Activated naive CD4-positive, alpha-beta T cell treated with anti-CD3 and anti-CD28 coated beads, Interleukin-2, amount 50 U/mL, for 24 hours (primary cell): ENCODE data around the gene ABCA13.

Experiments used
- H3K27ac Mint-ChIP-seq: one replicate; pipeline ENCODE4 v1.8.0; 2021; ENCODE audit warnings: mild to moderate bottlenecking, mixed read lengths
- H3K27me3 Mint-ChIP-seq: one replicate; pipeline ENCODE4 v1.8.0; 2021; ENCODE audit warnings: mixed read lengths
- H3K36me3 Mint-ChIP-seq: one replicate; pipeline ENCODE4 v1.8.0; 2021; ENCODE audit warnings: mixed read lengths
- H3K4me1 Mint-ChIP-seq: one replicate; pipeline ENCODE4 v1.8.0; 2021; ENCODE audit warnings: mixed read lengths
- H3K4me3 Mint-ChIP-seq: one replicate; pipeline ENCODE4 v1.8.0; 2021; ENCODE audit warnings: mild to moderate bottlenecking, mixed read lengths
- H3K9me3 Mint-ChIP-seq: one replicate; pipeline ENCODE4 v1.8.0; 2021; ENCODE audit warnings: mixed read lengths

The ABCA13 gene

DNA sequence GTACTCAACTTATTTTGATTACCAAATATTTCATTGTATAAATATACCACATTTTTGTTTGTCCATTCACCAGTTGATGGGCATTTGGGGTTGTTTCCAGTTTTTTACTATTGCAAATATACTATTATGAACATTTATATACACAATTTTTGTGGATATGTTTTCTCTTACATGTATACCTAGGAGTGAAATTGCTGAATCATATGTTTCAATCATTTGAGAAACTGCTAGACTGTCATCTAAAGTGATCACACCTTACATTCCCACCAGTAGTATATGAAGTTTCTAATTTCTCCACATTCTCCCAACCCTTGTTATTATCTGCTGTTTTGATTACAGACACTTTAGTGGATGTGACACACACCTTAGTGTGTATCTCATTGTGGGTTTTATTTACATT lies 257.9 kb downstream of the ABCA13 start:
- Mint-ChIP-seq H3K27ac (no peak overlapping the region), H3K9me3 (no peaks in the 10 kb centered on the region), H3K4me3 (no peak overlapping the region), H3K36me3 (no peaks in the 10 kb centered on the region), H3K27me3 (no peaks in the 10 kb centered on the region), H3K4me1 (no peaks in the 10 kb centered on the region)

DNA sequence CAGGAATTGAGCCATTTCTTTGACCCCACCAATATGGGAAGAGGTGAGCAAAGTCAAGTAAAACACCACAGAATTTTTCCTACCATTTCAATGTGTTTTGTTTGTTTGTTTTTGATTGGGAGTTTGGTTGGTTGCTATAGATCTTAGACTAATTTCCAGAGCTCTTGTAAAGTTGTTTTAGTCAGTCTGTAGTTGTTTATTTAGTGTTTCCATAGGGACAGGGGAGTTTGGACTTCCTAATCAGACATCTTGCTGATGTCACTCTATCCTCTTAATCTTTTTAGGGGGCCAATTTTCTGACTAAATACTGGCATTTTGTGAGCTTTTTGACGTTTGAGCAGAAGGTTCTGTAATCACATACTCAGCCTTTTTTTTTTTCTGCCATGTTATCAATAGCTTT lies 266.9 kb downstream of the ABCA13 start:
- Mint-ChIP-seq H3K4me3 (no peak overlapping the region), H3K36me3 (no peaks in the 10 kb centered on the region), H3K27ac (no peak overlapping the region), H3K9me3 (peaks cover 6% of the 10 kb centered on the region), H3K27me3 (peaks cover 2% of the 10 kb centered on the region), H3K4me1 (no peaks in the 10 kb centered on the region)

GRCh38 chr7:48441848-48442492 lies 270.7 kb downstream of the ABCA13 start:
- H3K27me3 Mint-ChIP-seq, result peaks cover 2% of the 10 kb centered on the region
- H3K4me1 Mint-ChIP-seq, result peaks cover 4% of the 10 kb centered on the region
- peaks cover 11% of the 10 kb centered on the region for H3K9me3 Mint-ChIP-seq
- H3K4me3 Mint-ChIP-seq, result no peak overlapping the region
- no peak overlapping the region for H3K27ac Mint-ChIP-seq
- no peaks in the 10 kb centered on the region for H3K36me3 Mint-ChIP-seq

DNA sequence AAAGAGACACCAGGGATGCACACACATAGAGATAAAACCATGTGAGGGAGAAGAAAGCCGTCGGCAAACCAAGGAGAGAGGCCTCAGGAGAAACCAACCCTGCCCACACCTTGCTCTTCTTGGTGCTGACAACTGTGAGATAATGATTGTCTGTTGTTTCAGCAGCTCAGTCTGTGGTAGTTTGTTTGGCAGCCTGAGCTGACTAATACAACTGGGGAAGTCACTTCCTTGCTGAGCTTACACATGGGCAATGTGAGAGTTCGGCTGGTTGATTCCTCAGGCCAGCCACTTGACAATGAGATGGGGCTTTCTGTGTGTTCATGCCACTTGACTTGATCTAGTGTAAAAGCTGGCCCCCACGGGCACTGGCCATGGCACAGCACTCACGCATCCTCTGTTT lies 271.8 kb downstream of the ABCA13 start:
- H3K27me3 Mint-ChIP-seq, result peaks cover 2% of the 10 kb centered on the region
- no peak overlapping the region for H3K4me3 Mint-ChIP-seq
- H3K27ac Mint-ChIP-seq, result no peak overlapping the region
- peaks cover 9% of the 10 kb centered on the region for H3K9me3 Mint-ChIP-seq
- peaks cover 4% of the 10 kb centered on the region for H3K4me1 Mint-ChIP-seq
- H3K36me3 Mint-ChIP-seq, result no peaks in the 10 kb centered on the region

- Mint-ChIP-seq H3K4me1 (peaks cover 4% of the 10 kb centered on the region), H3K36me3 (no peaks in the 10 kb centered on the region), H3K27ac (no peak overlapping the region)
Measured at GRCh38 chr7:48446721-48447120, 275.5 kb downstream of the ABCA13 start.

DNA sequence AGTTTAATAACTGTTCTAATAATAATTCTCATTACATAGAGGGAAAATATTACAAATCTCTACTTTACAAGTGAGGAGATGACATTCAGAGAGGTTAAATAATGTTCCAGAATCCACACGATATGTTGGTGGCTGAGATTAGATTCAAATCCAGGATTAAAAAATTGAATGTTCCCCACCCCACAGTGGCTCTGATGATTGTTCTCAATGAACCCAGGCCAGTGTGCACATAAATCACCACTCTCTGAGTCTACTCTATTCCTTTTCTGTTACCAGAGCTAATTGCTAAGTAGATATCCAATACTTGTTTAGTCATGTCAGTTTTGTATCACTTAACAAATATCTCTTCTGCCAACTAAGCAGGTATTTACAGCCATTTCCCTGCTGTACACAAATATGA lies 281.0 kb downstream of the ABCA13 start:
- H3K9me3 Mint-ChIP-seq, result no peaks in the 10 kb centered on the region
- peaks cover 3% of the 10 kb centered on the region for H3K27me3 Mint-ChIP-seq
- no peak overlapping the region for H3K27ac Mint-ChIP-seq
- H3K36me3 Mint-ChIP-seq, result no peaks in the 10 kb centered on the region
- no peaks in the 10 kb centered on the region for H3K4me1 Mint-ChIP-seq
- no peak overlapping the region for H3K4me3 Mint-ChIP-seq

More at GRCh38 chr7:48446721-48447120, 275.5 kb downstream of the ABCA13 start:
- H3K9me3 Mint-ChIP-seq, result peaks cover 9% of the 10 kb centered on the region
- no peak overlapping the region for H3K4me3 Mint-ChIP-seq
- peaks cover 3% of the 10 kb centered on the region for H3K27me3 Mint-ChIP-seq

DNA sequence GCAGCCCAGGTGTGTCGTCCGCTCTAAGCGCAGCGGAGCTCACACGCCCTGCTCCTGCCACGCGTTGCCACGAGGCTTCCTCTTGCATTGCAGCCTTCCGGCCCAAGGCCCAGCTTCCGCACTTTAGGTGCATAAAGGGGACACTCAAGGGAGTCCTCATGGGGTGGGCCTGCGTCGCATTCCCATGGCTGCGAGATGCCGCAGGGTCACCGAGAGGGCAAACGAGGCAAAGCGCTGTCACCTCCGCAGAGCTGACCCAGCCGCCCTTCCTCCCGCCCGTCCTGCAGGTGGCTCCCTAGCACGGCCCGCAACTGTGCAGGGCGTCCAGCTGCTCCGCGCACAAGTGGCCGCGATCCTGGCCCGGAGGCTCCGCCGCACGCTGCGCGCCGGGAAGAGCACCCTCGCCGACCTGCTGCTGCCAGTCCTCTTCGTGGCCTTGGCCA lies 283.5 kb downstream of the ABCA13 start:
- H3K4me1 Mint-ChIP-seq, result no peaks in the 10 kb centered on the region
- H3K9me3 Mint-ChIP-seq, result no peaks in the 10 kb centered on the region
- no peak overlapping the region for H3K4me3 Mint-ChIP-seq
- H3K27me3 Mint-ChIP-seq, result peaks cover 4% of the 10 kb centered on the region
- H3K36me3 Mint-ChIP-seq, result no peaks in the 10 kb centered on the region
- no peak overlapping the region for H3K27ac Mint-ChIP-seq

- H3K36me3 Mint-ChIP-seq, result no peaks in the 10 kb centered on the region
- H3K4me3 Mint-ChIP-seq, result no peak overlapping the region
- H3K27ac Mint-ChIP-seq, result no peak overlapping the region
- H3K4me1 Mint-ChIP-seq, result no peaks in the 10 kb centered on the region
- peaks cover 3% of the 10 kb centered on the region for H3K27me3 Mint-ChIP-seq
- H3K9me3 Mint-ChIP-seq, result no peaks in the 10 kb centered on the region
Measured at GRCh38 chr7:48455363-48455762, 284.1 kb downstream of the ABCA13 start.

DNA sequence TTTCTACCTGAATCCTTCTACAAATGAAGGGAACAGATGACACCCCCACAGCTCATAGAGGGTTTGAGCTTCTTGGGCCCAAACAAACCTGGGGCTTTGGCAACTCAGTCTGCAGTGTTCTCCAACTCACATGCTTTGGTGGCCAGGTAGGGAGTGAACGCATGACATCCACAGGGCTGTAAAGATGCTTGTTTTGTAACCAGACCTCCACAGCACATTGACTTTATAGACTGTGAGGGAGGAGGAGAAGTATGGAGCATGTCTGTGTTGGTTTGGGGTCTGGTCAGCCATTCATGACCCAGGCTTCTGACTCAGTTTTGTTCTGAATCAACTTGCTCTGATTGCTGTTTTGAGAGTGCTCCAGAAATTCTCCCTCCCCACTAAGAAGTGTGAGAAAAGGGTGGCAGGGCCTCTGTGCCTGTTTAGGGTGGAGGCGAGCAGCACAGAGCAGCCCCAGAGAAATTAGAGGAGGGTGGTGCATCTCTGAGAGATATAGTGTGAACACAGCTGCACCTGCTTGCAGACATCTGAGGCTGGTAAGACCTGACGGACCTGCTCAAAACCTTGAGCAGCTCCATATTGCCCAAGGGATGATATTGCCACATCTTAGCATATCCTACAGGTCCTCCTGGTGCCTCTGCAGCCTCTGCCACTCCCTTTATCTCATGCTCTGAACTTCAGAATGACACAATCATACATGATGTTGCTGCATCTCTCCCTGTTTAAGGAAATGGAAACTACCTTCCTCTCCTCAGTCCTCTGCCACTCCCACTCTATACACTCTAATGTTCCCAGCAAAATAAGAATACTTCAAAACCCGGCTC lies 287.7 kb downstream of the ABCA13 start:
- Mint-ChIP-seq H3K27ac (no peak overlapping the region), H3K4me3 (no peak overlapping the region), H3K27me3 (peaks cover 2% of the 10 kb centered on the region), H3K4me1 (no peaks in the 10 kb centered on the region), H3K9me3 (no peaks in the 10 kb centered on the region), H3K36me3 (no peaks in the 10 kb centered on the region)

DNA sequence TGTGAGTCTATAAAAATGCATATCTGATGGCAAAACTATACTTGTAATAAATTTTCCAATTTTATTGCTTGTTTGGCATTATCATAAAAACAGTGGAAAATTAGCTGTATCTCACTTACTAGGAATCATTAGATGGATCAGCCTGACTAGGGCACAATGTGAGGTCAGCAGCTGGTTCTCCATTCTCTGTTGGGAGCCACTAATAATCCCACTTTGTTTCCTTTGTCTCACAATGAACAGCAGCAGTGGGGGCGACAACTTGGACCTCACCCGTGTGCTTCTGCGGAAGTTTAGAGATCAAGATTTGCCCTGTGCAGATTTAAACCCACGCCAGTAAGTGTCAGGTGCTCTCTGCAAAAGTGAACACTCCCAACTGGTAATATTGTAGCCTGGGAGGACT lies 295.5 kb downstream of the ABCA13 start:
- Mint-ChIP-seq H3K27ac (no peak overlapping the region), H3K27me3 (no peaks in the 10 kb centered on the region), H3K4me1 (no peaks in the 10 kb centered on the region), H3K36me3 (no peaks in the 10 kb centered on the region), H3K4me3 (no peak overlapping the region), H3K9me3 (peaks cover 4% of the 10 kb centered on the region)

DNA sequence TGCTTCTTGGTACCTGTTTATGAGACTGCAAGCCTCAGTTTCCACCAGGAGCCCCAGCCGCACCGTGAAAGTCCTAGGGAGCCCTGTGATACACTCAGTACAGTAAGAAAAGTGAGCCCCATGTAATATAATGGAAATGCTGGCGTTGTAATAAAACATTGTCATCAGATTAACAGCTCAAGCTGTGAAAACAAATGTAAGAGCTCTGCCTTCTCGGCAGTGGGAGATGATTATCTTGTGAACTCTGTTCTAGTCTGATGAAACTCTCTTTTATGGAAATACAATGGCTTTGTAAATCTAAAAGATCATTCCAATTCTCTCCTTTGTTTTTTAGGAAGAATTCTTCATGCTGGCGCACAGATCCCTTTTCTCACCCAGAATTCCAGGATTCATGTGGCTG lies 299.9 kb downstream of the ABCA13 start:
- no peaks in the 10 kb centered on the region for H3K36me3 Mint-ChIP-seq
- no peaks in the 10 kb centered on the region for H3K4me1 Mint-ChIP-seq
- H3K27me3 Mint-ChIP-seq, result no peaks in the 10 kb centered on the region
- no peak overlapping the region for H3K27ac Mint-ChIP-seq
- H3K9me3 Mint-ChIP-seq, result peaks cover 4% of the 10 kb centered on the region
- no peak overlapping the region for H3K4me3 Mint-ChIP-seq

DNA sequence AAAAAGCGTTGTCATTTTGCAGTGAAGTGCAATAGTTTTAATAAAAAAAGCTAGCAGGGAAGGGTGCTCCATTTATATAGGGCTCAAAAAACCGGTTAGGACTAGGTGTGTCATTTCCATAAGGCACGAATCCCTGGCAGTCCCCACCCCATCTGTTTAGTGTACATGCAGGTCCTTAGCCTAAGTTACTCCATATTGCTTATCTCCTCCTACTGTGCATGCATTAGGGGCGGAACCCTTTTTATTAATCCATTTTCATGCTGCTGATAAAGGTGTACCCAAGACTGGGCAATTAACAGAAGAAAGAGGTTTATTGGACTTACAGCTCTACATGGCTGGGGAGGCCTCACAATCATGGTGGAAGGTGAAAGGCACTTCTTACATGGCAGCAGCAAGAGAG lies 301.4 kb downstream of the ABCA13 start:
- no peak overlapping the region for H3K4me3 Mint-ChIP-seq
- H3K27ac Mint-ChIP-seq, result no peak overlapping the region
- H3K27me3 Mint-ChIP-seq, result no peaks in the 10 kb centered on the region
- H3K36me3 Mint-ChIP-seq, result no peaks in the 10 kb centered on the region
- H3K4me1 Mint-ChIP-seq, result no peaks in the 10 kb centered on the region
- peaks cover 4% of the 10 kb centered on the region for H3K9me3 Mint-ChIP-seq

DNA sequence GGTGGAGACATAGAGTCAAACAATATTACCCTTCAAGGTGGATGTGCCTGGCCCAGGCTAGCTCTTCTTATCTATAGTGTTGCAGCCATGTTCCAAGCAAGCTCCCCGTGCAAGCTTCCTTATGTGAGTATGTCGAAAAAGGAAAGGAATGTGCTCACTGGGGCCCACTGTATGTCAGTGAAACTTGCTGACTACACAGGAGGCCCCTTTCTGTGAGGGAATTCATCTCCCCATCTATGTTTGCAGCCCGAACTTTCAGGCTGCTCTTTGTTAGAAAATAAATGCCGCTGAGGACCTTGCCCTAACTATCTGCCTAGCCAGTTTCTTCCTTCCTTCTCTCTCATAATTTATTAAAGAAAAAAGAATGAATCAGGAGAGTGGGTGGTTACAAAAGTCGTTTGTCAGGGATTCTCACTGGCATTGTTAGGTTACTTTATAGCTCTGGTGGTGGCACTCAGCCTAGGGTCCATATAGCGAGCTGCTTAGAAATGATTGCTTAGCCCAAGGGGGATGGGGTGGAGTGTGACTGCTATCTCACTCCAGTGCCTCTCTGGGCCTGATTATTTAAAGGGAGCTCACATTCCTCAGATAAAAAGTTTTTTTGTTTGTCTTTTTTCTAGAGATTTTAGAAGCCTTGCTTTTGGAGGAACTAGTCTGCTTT lies 302.1 kb downstream of the ABCA13 start:
- no peak overlapping the region for H3K27ac Mint-ChIP-seq
- no peaks in the 10 kb centered on the region for H3K27me3 Mint-ChIP-seq
- no peaks in the 10 kb centered on the region for H3K4me1 Mint-ChIP-seq
- H3K9me3 Mint-ChIP-seq, result peaks cover 5% of the 10 kb centered on the region
- no peaks in the 10 kb centered on the region for H3K36me3 Mint-ChIP-seq
- no peak overlapping the region for H3K4me3 Mint-ChIP-seq

- no peaks in the 10 kb centered on the region for H3K4me1 Mint-ChIP-seq
- H3K27me3 Mint-ChIP-seq, result peaks cover 1% of the 10 kb centered on the region
- no peak overlapping the region for H3K27ac Mint-ChIP-seq
- no peaks in the 10 kb centered on the region for H3K36me3 Mint-ChIP-seq
- H3K9me3 Mint-ChIP-seq, result peaks cover 21% of the 10 kb centered on the region
- H3K4me3 Mint-ChIP-seq, result no peak overlapping the region
Measured at GRCh38 chr7:48481235-48481634, 310.0 kb downstream of the ABCA13 start.

GRCh38 chr7:48497521-48497920 lies 326.3 kb downstream of the ABCA13 start:
- no peak overlapping the region for H3K27ac Mint-ChIP-seq
- H3K4me3 Mint-ChIP-seq, result no peak overlapping the region
- no peaks in the 10 kb centered on the region for H3K36me3 Mint-ChIP-seq
- no peaks in the 10 kb centered on the region for H3K27me3 Mint-ChIP-seq
- H3K4me1 Mint-ChIP-seq, result no peaks in the 10 kb centered on the region
- peaks cover 4% of the 10 kb centered on the region for H3K9me3 Mint-ChIP-seq

DNA sequence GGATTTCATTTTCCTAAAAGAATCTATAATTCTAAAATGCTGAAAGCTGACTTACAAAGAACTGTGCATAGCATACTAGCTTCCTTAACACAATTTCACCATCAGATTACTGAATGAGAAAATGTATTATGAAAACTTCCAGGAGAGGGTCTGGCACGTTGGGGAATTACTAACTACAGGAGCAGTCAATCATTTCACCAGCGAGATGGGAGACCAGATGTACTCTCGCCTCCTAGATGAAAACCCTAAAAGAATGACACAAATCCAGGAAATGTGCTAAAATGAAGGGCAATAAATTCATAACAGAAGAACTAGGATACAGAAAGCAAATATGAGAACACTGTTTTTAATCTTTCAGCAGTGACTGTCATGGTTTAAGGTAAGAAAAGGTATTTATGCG lies 330.8 kb downstream of the ABCA13 start:
- no peaks in the 10 kb centered on the region for H3K27me3 Mint-ChIP-seq
- H3K27ac Mint-ChIP-seq, result no peak overlapping the region
- no peak overlapping the region for H3K4me3 Mint-ChIP-seq
- no peaks in the 10 kb centered on the region for H3K4me1 Mint-ChIP-seq
- H3K9me3 Mint-ChIP-seq, result no peaks in the 10 kb centered on the region
- H3K36me3 Mint-ChIP-seq, result no peaks in the 10 kb centered on the region
